ENCODE data around the gene RBP5. TPM values are rescaled to one million over a fixed set of nuclear protein-coding genes. Genes with fewer than 3 reads are reported as not detected.

Gene RBP5
- total RNA-seq, 4 donors from 2014 or later, result 0.26 to 2.5 TPM; not detected in 2

- intact Hi-C loops (cut with DNase I; ENCODE audit: low total_unique reads), result no loop called here
- TF ChIP-seq POLR2A (IDR thresholded peaks at IDR 0.05) (no peak), CTCF (IDR thresholded peaks at IDR 0.05) (no peak)
- no peak for DNase-seq (ENCODE audit: low spot score in 2 of 2)
- 63 to 69% methylated on average over 11 of the region's 11 CpGs for WGBS, 2 donors
- no peak overlapping the region for H3K4me3 ChIP-seq (ENCODE audit: low read depth, poor library complexity, severe bottlenecking)
These were observed 4.7 kb downstream of the RBP5 start for GRCh38 chr12:7123806-7124522.

- H3K4me3 ChIP-seq (ENCODE audit: low read depth, poor library complexity, severe bottlenecking), result no peak overlapping the region
- TF ChIP-seq CTCF (IDR thresholded peaks at IDR 0.05), result no peak
- TF ChIP-seq POLR2A (IDR thresholded peaks at IDR 0.05), result no peak
- DNase-seq (ENCODE audit: low spot score in 2 of 2), result no peak
- WGBS, 2 donors, result 70 to 76% methylated on average over 7 of the region's 7 CpGs
- intact Hi-C loops (cut with DNase I; ENCODE audit: low total_unique reads), result no loop called here
These were observed 5.6 kb downstream of the RBP5 start for GRCh38 chr12:7122811-7123769.

GRCh38 chr12:7121324-7121723, 7.4 kb downstream of the RBP5 start:
- no peak overlapping the region for H3K4me3 ChIP-seq (ENCODE audit: low read depth, poor library complexity, severe bottlenecking)
- TF ChIP-seq POLR2A (IDR thresholded peaks at IDR 0.05) (no peak), CTCF (IDR thresholded peaks at IDR 0.05) (no peak)
- no peak for DNase-seq (ENCODE audit: low spot score in 2 of 2)
- intact Hi-C loops (cut with DNase I; ENCODE audit: low total_unique reads), result no loop called here
- 78 to 82% methylated on average over 5 of the region's 5 CpGs for WGBS, 2 donors

- no peak for DNase-seq (ENCODE audit: low spot score in 2 of 2)
- no peak for TF ChIP-seq POLR2A (IDR thresholded peaks at IDR 0.05)
- TF ChIP-seq CTCF (IDR thresholded peaks at IDR 0.05), result no peak
- no peak overlapping the region for H3K4me3 ChIP-seq (ENCODE audit: low read depth, poor library complexity, severe bottlenecking)
- 87 to 88% methylated on average over 5 of the region's 5 CpGs for WGBS, 2 donors
- intact Hi-C loops (cut with DNase I; ENCODE audit: low total_unique reads), result no loop called here
These were observed 8.5 kb downstream of the RBP5 start for GRCh38 chr12:7120166-7120565.

GRCh38 chr12:7118881-7119280, 9.8 kb downstream of the RBP5 start:
- DNase-seq (ENCODE audit: low spot score in 2 of 2), result no peak
- no peak overlapping the region for H3K4me3 ChIP-seq (ENCODE audit: low read depth, poor library complexity, severe bottlenecking)
- intact Hi-C loops (cut with DNase I; ENCODE audit: low total_unique reads), result loop anchor here (10.0 kb wide), 2 partner anchors 64 to 194 kb away; partner anchors contain the start of gene ATN1
- no peak for TF ChIP-seq CTCF (IDR thresholded peaks at IDR 0.05)
- TF ChIP-seq POLR2A (IDR thresholded peaks at IDR 0.05), result no peak
- 76 to 79% methylated on average over 3 of the region's 3 CpGs for WGBS, 2 donors

Measured in lower leg skin (tissue), 4 donors.